ENCODE measurements around the gene RSPO1.

The RSPO1 gene

DNA sequence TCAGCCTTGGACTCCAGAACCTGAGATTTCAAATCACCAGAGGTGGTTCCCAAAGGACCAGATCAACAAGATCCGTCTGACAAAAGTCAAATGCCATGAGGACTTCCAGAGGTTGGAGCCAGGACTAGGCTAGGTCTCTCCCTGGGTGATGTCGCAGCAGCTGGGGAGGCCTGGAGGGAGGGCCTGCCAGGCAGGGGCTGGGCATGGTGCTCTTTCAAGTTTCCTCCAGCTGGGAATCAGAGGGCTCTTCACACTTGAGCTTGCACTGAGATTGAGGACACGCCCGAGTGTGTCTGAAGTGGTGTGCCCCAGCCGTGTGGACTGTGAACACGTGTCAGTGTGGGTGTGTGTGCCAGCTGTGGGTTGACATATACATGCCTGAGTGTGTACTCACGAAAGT, 21.3 kb upstream of the RSPO1 start:
- DNase-seq, result no peak

- no peak for DNase-seq
Measured at GRCh38 chr1:37655274-37655673, 20.6 kb upstream of the RSPO1 start.

GRCh38 chr1:37653906-37654305, 19.2 kb upstream of the RSPO1 start:
- DNase-seq, result no peak

DNA sequence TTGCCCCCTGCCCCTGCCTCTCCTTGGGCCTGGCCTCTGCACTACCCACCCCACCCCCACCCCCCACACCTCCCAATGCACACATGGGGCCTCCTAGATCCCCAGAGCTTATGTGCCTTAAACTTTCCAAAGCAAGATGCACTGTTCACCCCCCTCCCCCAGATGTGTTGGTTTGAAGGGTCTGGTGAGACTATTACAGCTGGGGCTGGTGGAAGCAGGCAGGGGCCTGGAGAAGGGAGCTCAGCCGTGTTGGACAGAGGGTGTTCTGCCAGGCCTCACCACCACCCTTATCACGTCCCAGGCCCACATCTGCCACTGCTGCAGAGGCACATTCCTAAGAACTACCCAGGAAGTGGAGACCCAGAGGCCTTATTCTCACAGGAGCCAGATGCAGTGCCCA, 18.3 kb upstream of the RSPO1 start:
- DNase-seq, result no peak

GRCh38 chr1:37651803-37652202, 17.1 kb upstream of the RSPO1 start:
- no peak for DNase-seq

DNA sequence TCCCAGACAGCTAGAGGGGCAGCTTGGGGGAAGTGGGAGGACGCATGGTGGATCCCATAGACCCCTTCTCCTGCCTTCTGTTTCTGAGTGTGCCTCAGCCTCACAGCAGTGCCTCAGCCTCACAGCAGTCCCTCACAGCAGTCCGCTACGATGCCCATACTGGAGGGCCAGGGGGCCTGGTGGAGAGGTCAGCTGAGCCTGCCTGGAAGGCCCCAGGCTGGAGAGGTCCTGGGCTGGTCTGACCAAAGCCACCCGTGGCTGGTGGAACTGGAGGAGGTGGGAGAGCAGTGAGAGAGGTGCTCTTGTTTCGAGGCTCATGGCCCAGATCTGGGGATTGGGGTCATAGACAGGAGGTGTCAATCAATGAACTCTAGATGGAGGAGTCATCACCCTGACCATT, 16.0 kb upstream of the RSPO1 start:
- no peak for DNase-seq

GRCh38 chr1:37650173-37650572, 15.5 kb upstream of the RSPO1 start:
- no peak for DNase-seq

DNA sequence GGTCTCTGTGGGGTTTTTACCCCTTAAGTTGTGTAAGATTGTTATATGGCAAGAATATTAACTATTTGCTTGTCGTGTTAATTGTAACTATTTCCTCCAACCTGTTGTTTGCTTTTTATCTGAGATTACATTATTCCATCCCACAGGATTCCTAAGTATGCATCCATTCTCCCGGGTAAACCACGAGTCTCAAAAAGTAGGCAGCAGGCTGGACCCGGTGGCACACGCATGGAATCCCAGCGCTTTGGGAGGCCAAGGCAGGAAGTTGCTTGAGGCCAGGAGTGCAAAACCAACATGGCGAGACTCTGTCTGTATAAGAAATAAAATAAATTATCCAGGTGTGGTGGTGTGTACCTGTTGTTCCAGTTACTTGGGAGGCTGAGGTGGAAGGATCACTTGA, 12.6 kb upstream of the RSPO1 start:
- DNase-seq, result no peak

DNA sequence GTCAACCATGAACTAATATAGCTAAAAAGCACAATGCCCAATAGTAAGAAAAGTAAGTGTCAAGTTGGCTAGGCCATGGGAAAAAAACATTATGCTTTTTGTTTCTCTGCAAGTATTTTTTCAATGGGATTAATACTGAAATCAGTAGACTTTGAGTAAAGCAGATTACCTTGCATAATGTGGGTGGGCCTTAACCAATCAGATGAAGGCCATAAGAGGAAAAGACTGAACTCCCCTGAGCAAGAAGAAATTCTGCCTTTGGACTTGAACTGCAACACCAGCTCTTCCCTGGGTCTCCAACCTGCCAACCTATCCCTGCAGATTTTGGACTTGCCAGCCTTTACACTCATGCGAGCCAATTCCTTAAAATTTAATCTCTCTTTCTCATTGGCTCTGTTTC, 6.4 kb upstream of the RSPO1 start:
- no peak for DNase-seq

DNA sequence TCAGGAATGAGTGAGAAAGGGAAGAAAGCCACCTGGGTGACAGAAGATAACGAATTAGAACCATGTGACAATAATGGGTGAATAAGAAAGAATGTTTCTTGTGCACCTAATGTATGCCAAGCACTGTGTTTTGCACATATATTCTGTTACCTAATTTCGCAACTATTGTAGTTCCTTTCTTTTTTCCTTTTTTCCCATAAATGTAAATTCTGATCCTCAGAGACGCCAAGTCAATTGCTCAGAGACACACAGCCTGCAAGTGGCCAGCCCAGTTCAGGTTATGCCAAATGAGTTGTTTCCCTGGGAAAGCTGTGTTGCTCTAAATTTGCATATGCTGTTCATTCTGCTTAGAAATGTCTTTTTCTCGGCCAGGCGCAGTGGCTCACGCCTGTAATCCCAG, 1.7 kb upstream of the RSPO1 start:
- DNase-seq, result no peak

- no peak for DNase-seq
Measured at GRCh38 chr1:37634992-37635902, 555 bp upstream of the RSPO1 start.

GRCh38 chr1:37633938-37634243, 801 bp downstream of the RSPO1 start:
- DNase-seq, result no peak

DNA sequence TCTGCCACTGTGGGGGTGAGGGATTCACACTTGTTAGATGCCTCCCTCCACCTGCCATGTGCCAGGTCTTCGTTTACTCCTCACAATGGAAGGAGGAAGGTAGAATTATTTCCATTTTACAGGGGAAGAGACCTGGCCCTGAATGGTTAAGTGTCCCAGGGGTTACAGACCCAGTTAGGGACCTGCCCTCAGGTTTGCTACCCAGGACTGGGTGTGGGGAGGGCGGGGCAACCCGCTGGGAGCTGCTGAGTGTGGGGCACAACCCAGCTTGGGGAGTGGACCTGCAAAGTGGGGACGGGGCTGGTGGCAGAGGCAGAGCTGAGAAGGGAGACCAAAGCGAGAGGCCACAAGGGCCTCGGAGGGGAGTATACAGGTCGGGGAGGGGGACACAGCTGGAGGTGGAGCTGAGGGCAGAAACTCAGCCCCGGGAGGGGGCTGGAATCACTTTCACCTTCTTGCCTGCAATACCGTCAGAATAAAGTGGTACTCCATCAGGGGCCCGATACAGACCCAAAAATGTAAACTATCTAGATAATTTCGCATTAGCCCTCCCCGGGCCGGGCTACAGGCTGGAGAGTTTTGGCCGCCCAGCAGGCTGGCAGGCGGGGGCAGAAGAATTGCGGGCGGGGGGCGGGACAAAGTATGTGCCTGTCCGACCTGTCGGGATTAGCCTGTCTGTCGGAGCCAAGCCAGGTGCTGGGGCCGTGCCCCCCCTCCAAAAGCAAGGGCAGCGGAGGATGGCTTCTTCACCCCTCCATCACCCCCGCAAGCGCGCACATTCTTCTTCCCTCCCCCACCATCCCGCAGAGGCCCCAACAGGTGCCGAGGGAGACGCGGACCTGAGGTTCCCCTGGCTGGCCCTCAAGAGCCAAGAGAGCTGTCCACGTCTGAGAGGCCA, 1.4 kb downstream of the RSPO1 start:
- DNase-seq, result no peak

- no peak for DNase-seq
Measured at GRCh38 chr1:37631036-37631435, 3.7 kb downstream of the RSPO1 start.

DNA sequence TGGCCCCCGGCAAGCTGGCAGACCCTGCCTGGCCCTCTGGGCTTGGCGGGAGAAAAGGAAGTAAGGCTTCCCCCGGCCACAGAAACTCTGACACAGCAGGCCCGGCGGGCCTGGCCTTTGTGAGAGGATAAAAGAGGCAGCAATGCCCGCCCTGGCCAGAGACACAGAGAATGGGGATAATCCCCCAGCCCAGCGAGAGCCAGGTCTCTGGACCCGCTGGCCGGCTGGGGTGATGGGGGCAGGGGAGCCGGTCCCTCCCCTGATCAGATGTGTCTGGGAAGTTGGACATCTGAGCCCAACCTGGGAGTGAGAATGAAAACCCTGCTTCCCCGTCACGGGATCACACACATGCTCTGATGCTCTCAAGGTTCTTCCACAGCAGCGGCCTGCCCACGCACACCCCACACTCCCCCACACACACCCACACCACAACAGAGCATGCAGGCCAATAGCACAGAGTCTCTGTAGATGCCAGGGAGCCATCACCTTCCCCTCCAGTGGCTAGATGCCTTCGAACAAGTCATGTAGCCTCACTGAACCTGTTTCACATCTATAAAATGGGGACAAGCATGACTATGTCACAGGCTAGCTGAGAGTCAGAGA, 4.2 kb downstream of the RSPO1 start:
- no peak for DNase-seq

- DNase-seq, result no peak
Measured at GRCh38 chr1:37629726-37630425, 4.8 kb downstream of the RSPO1 start.

- DNase-seq, result no peak
Measured at GRCh38 chr1:37629008-37629407, 5.7 kb downstream of the RSPO1 start.

DNA sequence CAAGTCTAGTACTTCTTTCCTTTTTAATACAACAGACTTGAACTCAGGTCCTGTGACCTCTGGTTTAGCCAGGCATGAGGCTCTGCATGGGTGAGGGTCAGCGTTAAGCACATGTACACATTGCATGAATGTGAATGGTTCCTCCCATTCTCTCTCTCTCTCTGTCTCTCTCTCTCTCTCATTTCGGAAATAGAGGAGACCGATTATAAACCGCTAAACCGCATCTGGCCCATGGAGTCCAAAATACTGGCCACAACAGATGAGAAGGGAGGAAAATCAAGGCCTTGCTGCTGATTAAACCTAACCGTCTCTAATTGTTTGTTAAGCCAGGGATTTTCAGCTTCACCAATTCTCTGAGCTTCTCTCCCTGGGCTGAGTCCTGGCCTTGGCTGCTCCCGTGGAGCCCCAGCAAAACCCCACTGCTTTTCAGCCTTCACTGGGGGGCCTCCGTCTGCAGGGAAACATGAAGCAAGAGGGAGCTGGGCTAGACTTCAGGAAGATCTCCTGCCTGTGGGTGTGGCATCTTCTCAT, 6.6 kb downstream of the RSPO1 start:
- DNase-seq, result no peak

DNA sequence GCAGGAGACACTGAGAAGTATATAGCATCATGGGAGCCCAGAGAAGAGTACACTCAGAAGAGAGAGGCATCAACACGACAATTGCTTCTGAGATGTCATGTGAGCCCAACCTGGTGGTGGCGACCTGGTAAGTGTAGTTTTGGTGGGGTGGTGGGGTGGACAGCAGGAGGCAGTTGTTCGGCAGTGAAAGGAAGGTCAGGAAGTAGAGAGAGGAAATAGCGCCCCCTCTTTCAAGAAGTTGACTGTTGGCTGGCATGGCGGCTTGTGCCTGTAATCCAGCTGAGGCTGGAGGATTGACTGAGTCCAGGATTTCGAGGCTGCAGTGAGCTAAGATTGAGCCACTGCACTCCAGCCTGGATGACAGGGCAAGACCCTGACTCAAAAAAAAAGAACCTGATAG, 12.6 kb downstream of the RSPO1 start:
- no peak for DNase-seq

- DNase-seq, result no peak
Measured at GRCh38 chr1:37621326-37621870, 13.3 kb downstream of the RSPO1 start.

GRCh38 chr1:37620707-37621106, 14.0 kb downstream of the RSPO1 start:
- no peak for DNase-seq

- no peak for DNase-seq
Measured at GRCh38 chr1:37616330-37616729, 18.4 kb downstream of the RSPO1 start.

DNA sequence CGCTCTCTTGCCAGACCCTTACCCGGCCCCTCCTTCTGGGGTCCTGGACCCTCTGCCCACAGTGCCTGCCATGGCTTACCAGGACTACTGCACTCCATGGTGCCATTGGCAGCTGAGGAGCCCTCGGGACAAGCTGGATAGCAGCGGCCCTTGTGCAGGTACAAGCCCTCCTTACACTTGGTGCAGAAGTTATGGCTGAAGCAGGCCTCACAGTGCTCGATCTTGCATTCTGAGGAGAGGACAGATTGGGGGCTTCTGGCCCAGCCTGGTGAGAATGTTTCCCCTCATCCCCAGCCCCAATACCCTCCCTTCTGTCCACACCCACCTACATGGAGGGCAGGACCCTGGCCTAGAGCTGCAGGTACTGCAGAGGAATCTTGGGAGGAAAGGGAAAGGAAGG, 20.6 kb downstream of the RSPO1 start:
- DNase-seq, result no peak
